GM12874 (cell line): ENCODE results near the gene TNFRSF18.

Experiments used
- CTCF ChIP-seq: IDR thresholded peaks from 2 replicates; pipeline ENCODE4 v1.5.1; 2011; ENCODE audit warnings: low read depth, mild to moderate bottlenecking, control low read depth, low read length, moderate library complexity; ENCODE audit not compliant: insufficient read depth

Gene TNFRSF18

GRCh38 chr1:1191734-1192133, 14.7 kb downstream of the TNFRSF18 start:
- no peak for TF ChIP-seq CTCF

- TF ChIP-seq CTCF = no peak
These were observed 17.3 kb downstream of the TNFRSF18 start for GRCh38 chr1:1189111-1189510.

- TF ChIP-seq CTCF = no peak
These were observed 18.5 kb downstream of the TNFRSF18 start for GRCh38 chr1:1187938-1188337.

- TF ChIP-seq CTCF = no peak
These were observed 21.2 kb downstream of the TNFRSF18 start for GRCh38 chr1:1185101-1185765.

- no peak for TF ChIP-seq CTCF
These were observed 22.3 kb downstream of the TNFRSF18 start for GRCh38 chr1:1183833-1184775.

- no peak for TF ChIP-seq CTCF
These were observed 23.1 kb downstream of the TNFRSF18 start for GRCh38 chr1:1183221-1183747.

- no peak for TF ChIP-seq CTCF
These were observed 23.7 kb downstream of the TNFRSF18 start for GRCh38 chr1:1182491-1183220.
